Erythroblast (primary cell): ENCODE data around the gene PEX26.
"Not testable (repeated sequence)": the region's sequence is repeated elsewhere in the genome, so short reads cannot be mapped to it uniquely, and the experiment has no call there.

Experiments used
- DNase-seq, 2 experiments: peaks; one replicate each; lab custom pipeline; 2025; lab: John Stamatoyannopoulos, UW
- GATA1 ChIP-seq: IDR thresholded peaks from 2 replicates; pipeline ENCODE4 v1.6.1; 2011; ENCODE audit warnings: low read depth, mild to moderate bottlenecking, control low read depth, low read length, moderate library complexity
- POLR2A ChIP-seq: IDR thresholded peaks from 2 replicates; pipeline ENCODE4 v1.6.1; 2011; ENCODE audit warnings: mild to moderate bottlenecking, low read length

Gene PEX26

DNA sequence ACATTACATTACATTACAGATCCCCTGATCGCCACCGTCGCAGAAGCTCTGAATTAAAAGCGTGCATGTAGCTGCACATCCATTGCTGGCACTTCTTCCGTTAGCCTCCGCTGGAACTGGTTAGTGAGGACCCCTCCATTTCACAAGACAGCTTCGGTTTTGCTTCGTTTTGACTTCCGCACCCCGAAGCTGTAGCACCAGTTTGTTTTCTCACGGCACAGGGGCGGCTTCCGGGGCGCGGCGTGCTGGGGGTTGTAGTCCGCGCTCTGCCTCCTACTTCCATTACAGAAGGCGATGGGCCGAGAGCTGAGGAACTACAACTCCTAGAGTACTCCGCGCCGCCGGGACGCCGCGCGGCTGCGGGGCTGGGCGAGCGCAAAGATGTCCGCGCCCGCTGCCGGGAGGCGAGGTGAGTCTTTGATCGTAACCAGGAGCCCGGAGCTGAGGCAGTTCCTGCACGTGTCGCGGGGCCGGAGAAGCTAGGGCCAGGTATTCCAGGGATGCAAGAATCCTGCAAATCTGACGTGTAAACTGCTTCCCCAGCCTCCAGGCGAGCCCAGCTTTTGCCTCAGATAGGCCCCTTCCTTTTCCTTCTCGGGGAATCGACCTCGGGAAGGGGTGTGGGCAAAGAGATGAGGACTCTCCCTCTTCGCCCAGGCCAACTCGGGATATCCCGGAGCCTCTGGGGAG, at the start of gene PEX26:
Gene PEX26 (plus strand): TSS at position 352 of the 690 bp plus-strand sequence. CDS start 387 bp downstream, outside the sequence.
- peak; percentile 96 for DNase-seq
- TF ChIP-seq POLR2A (peak; percentile 76), GATA1 (no peak)

DNA sequence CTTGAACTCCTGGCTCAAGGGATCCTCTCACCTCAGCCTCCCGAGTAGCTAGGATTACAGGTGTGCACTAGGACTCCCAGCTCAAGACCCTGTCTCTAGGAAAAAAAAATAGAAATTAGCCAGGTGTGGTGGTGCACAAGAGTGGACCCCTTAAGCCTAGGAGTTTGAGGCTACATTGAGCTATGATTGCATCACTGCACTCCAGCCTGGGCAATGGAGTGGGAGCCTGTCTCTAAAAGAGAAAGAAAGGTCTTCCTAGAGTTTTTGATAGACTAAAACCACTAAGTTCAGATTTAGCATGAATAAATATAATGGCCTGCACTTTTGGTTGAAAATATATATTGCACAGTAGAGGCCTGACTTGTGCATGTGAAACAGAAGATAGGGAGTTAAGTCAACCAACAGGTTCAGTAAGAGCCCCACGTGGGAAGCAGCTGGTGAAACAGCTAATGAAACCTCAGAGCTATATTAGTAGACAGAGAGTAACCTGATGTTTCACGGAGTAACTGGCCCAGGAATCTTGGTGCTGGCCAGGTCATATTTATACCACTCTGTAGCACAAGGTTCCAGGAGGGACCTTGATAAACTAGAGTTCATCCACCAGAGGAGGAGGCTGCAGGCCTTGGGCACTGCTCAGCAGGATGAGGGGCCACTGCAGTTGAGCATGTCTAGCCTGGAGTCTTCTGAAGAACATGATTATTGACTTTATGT, 48.8 kb upstream of the PEX26 start:
- DNase-seq, result no peak
- no peak for TF ChIP-seq POLR2A
- TF ChIP-seq GATA1, result no peak

DNA sequence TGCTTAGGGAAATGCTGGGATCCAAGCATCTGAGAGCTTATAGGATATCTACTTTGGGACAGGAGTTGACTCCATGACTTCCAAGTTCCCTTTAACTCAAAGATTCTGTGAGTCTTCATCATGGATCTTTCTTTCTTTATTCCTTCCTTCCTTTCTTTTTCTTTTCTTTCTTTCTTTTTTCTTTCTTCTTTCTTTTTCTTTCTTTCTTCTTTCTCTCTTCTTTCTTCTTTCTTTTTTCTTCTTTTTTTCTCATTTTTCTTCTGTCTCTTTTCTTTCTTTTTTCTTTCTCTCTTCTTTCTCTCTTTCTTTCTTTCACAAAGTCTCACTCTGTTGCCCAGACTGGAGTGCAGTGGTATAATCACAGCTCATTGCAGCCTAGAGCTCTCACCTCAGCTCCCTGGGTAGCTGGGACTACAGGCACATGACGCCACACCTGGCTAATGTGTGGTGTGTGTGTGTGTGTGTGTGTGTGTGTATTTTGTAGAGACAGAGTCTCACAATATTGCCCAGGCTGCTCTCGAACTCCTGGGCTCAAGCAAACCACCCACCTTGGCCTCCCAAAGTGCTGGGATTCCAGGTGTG, 48.0 kb upstream of the PEX26 start:
- DNase-seq, result no peak
- TF ChIP-seq GATA1 (no peak), POLR2A (no peak)

GRCh38 chr22:18031695-18032454, 45.9 kb upstream of the PEX26 start:
- DNase-seq, result no peak

GRCh38 chr22:18032455-18033101, 45.2 kb upstream of the PEX26 start:
- DNase-seq, result no peak
- no peak for TF ChIP-seq GATA1

More at GRCh38 chr22:18031695-18032454, 45.9 kb upstream of the PEX26 start:
- no peak for TF ChIP-seq GATA1
- TF ChIP-seq POLR2A, result no peak

DNA sequence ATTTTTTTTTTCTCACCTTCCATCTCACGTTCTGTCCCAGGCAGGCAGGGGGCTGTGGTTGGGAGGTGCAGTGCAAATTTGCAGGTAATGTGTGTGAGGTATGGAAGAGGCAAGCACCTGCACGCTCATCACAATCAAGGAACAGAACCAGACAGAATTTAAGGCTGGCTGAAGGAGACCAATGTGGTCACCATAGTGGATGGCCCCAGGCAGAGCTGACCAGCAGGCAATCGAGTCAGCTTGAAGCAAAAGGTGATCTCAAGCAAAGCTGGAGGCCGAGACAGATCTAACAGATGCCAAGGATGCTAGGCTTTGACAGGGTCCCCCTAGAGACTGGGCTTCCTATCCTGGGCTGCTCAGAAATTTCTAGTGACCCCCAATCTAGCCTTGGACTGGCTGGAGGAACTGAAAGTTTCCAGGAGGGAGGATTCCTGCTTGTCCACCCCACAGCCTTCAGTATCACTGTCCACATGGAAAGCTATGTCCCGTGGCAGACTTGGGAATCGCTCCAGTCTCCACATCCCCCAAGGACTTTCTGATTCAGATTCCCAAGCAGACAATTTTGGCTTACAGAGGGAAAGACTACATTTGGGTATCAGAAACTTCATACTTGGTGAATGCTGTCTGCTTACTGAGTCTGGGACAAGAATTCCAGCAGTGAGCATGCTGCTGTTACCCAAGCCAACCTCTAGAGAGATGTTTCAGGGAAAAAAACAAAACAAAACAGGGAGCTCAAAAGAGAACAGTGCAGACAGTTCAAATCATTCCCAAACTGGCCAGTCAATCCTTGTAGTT, 44.4 kb upstream of the PEX26 start:
- TF ChIP-seq GATA1 (no peak), POLR2A (no peak)
- DNase-seq, result no peak

DNA sequence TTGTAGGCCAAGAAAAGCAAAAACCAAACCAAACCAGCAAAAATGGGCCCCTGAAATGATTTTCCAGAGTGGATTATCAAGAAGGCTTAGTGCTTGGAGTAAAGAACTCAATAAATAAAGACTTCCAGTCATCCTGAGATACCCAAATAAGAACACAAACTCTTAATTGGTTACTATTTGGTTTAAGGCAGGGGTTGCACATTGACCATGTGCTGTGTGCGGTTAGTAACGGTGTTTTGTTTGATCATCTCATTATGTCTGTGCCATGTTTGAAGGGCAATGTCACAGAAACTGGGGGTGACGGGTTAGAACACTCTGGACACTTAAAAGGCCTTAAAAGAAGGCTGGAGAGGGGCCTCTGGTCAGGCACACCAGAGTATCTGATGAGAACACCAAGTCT, 43.7 kb upstream of the PEX26 start:
- TF ChIP-seq GATA1, result no peak
- TF ChIP-seq POLR2A, result no peak
- DNase-seq, result no peak

DNA sequence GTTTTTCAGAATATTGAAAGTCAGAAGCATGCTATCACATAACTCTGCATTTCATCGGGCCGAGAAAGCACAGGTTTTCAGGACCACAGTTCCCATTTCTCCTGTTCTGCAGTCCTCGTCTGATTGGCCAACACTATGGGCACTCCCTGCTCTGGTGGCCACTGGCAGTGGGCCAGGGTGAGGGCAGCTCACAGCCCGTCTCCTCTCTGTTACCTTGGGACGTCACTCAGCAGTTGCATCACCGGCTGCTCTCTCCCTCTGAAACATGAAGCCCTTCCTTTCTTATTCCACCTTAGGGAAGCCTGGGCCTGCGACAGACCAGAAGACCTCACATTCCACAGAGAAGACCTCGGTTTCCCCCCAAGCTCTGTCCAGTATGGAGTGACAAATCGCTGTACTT, 42.0 kb upstream of the PEX26 start:
- TF ChIP-seq POLR2A (no peak), GATA1 (no peak)
- no peak for DNase-seq

DNA sequence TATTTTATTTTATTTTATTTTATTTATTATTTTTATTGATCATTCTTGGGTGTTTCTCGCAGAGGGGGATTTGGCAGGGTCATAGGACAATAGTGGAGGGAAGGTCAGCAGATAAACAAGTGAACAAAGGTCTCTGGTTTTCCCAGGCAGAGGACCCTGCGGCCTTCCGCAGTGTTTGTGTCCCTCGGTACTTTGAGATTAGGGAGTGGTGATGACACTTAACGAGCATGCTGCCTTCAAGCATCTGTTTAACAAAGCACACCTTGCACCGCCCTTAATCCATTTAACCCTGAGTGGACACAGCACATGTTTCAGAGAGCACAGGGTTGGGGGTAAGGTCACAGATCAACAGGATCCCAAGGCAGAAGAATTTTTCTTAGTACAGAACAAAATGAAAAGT, 36.9 kb upstream of the PEX26 start:
- not testable (repeated sequence) for DNase-seq

GRCh38 chr22:18042685-18043084, 35.1 kb upstream of the PEX26 start:
- TF ChIP-seq POLR2A (no peak), GATA1 (no peak)

GRCh38 chr22:18044548-18045271, 33.1 kb upstream of the PEX26 start:
- no peak for DNase-seq
- TF ChIP-seq POLR2A (no peak), GATA1 (no peak)

More at GRCh38 chr22:18042685-18043084, 35.1 kb upstream of the PEX26 start:
- DNase-seq, result no peak

DNA sequence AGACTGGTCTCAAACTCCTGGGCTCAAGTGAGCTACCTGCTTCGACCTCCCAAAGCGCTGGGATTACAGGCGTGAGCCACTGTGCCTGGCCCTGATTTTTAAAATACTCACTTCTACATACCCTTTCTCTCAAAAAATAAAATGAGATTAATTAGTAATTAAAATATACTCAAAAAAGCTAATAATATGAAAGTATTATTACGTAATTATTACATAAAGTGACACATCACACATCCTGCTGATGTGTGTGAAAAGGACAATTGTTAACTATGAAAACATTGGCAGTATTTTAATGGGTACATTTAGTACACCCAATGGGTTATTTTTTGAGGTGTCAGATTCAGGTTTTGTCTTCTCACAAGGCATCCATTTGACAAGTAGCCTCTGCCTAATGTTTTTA, 32.0 kb upstream of the PEX26 start:
- no peak for DNase-seq
- TF ChIP-seq POLR2A, result no peak
- no peak for TF ChIP-seq GATA1
